Umbilical cord (tissue), 2 donors: ENCODE data around the gene SMAP2. TPM values are rescaled to one million over a fixed set of nuclear protein-coding genes. Genes with fewer than 3 reads are reported as not detected.

ENCODE experiments used
- DNase-seq: peaks from one replicate; pipeline ENCODE4 v3.0.0-alpha.2; 2015; ENCODE audit warnings: low spot score
- total RNA-seq: library from RNA; depleted of rRNA; stranded (reverse); fragments of >200 nt; gene quantifications from one replicate; pipeline ENCODE4 v1.2.3, GENCODE V29; 2014; ENCODE audit warnings: low replicate concordance; ENCODE audit not compliant: insufficient read depth

Gene SMAP2
- total RNA-seq, 1 donor from 2014 or later = 20.2 TPM

GRCh38 chr1:40421431-40422384 is 48.2 kb downstream of the SMAP2 start:
- no peak for DNase-seq

GRCh38 chr1:40422630-40423263 is 49.2 kb downstream of the SMAP2 start:
- no peak for DNase-seq

GRCh38 chr1:40423264-40423642 is 49.7 kb downstream of the SMAP2 start:
- DNase-seq = no peak

GRCh38 chr1:40423951-40424618 is 50.6 kb downstream of the SMAP2 start:
- DNase-seq = no peak

GRCh38 chr1:40425198-40425597 is 51.7 kb downstream of the SMAP2 start:
- DNase-seq = no peak

GRCh38 chr1:40431385-40431784 is 57.9 kb downstream of the SMAP2 start:
- DNase-seq = no peak

GRCh38 chr1:40432644-40433390 is 59.3 kb downstream of the SMAP2 start:
- no peak for DNase-seq

- DNase-seq = no peak
These were observed 61.9 kb downstream of the SMAP2 start for GRCh38 chr1:40435471-40435870.

- DNase-seq = no peak
These were observed 62.3 kb downstream of the SMAP2 start for GRCh38 chr1:40435876-40436275.

GRCh38 chr1:40438391-40439015 is 65.0 kb downstream of the SMAP2 start:
- no peak for DNase-seq

GRCh38 chr1:40439247-40439646 is 65.7 kb downstream of the SMAP2 start:
- no peak for DNase-seq

GRCh38 chr1:40449684-40450494 is 76.4 kb downstream of the SMAP2 start, which contains the start of gene ZFP69B:
Gene ZFP69B, plus strand, starts transcription at chr1:40450476. Its CDS starts 486 bp downstream, at chr1:40450962.
- DNase-seq = peak; percentile 95

GRCh38 chr1:40450495-40451237 is 77.1 kb downstream of the SMAP2 start:
- no peak for DNase-seq

GRCh38 chr1:40451238-40451585 is 77.7 kb downstream of the SMAP2 start:
- DNase-seq = no peak

GRCh38 chr1:40454873-40455272 is 81.3 kb downstream of the SMAP2 start:
- no peak for DNase-seq

- no peak for DNase-seq
These were observed 89.5 kb downstream of the SMAP2 start for GRCh38 chr1:40462956-40463590.

GRCh38 chr1:40469327-40469726 is 95.8 kb downstream of the SMAP2 start:
- DNase-seq = no peak
